ENCODE measurements around the gene SYVN1. TPM values are rescaled to one million over a fixed set of nuclear protein-coding genes. Genes with fewer than 3 reads are reported as not detected.

SYVN1 gene
- total RNA-seq, 1 experiment from 2014 or later, result 64.3 TPM

- in situ Hi-C loops (cut with HindIII; ENCODE audit: low pct_unique_long_range_greater_than_20kb, low sequenced_read_pairs), result no loop called here
- DNase-seq (ENCODE audit: low read depth, low spot score), result no peak
- Histone ChIP-seq H3K4me3 (ENCODE audit: low read depth in 2 of 2, low read length in 2 of 2) (peak overlapping the region; percentile 63 to 88), H3K9me3 (ENCODE audit: control insufficient read depth, insufficient read depth, low read depth, low read length) (no peaks in the 10 kb centered on the region), H3K36me3 (ENCODE audit: control insufficient read depth, insufficient read depth, low read length) (no peaks in the 10 kb centered on the region), H3K27me3 (ENCODE audit: control insufficient read depth, insufficient read depth, low read length) (no peaks in the 10 kb centered on the region), H3K27ac (ENCODE audit: low read length) (peak overlapping the region; percentile 80; the same call in 1 of the 2 replicates), H3K4me1 (ENCODE audit: control insufficient read depth, insufficient read depth, low read length) (peaks cover 8% of the 10 kb centered on the region)
- TF ChIP-seq CTCF (IDR thresholded peaks at IDR 0.05) (no peak), POLR2AphosphoS5 (IDR thresholded peaks at IDR 0.05; ENCODE audit: low read depth, low read length) (no peak), TCF7L2 (IDR thresholded peaks at IDR 0.05; ENCODE audit: low read depth, low read length) (no peak), SIN3A (IDR thresholded peaks at IDR 0.05; ENCODE audit: borderline replicate concordance, insufficient read depth, low read depth, low read length) (no peak)
- TF ChIP-seq, protein P1, sequence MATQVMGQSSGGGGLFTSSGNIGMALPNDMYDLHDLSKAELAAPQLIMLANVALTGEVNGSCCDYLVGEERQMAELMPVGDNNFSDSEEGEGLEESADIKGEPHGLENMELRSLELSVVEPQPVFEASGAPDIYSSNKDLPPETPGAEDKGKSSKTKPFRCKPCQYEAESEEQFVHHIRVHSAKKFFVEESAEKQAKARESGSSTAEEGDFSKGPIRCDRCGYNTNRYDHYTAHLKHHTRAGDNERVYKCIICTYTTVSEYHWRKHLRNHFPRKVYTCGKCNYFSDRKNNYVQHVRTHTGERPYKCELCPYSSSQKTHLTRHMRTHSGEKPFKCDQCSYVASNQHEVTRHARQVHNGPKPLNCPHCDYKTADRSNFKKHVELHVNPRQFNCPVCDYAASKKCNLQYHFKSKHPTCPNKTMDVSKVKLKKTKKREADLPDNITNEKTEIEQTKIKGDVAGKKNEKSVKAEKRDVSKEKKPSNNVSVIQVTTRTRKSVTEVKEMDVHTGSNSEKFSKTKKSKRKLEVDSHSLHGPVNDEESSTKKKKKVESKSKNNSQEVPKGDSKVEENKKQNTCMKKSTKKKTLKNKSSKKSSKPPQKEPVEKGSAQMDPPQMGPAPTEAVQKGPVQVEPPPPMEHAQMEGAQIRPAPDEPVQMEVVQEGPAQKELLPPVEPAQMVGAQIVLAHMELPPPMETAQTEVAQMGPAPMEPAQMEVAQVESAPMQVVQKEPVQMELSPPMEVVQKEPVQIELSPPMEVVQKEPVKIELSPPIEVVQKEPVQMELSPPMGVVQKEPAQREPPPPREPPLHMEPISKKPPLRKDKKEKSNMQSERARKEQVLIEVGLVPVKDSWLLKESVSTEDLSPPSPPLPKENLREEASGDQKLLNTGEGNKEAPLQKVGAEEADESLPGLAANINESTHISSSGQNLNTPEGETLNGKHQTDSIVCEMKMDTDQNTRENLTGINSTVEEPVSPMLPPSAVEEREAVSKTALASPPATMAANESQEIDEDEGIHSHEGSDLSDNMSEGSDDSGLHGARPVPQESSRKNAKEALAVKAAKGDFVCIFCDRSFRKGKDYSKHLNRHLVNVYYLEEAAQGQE (IDR thresholded peaks at IDR 0.05; ENCODE audit: insufficient read depth in 1 of 2, low read depth in 2 of 2, low read length in 1 of 2), result no peak
- ChIA-PET POLR2A (no interaction called here), CTCF (no interaction called here)
- BruUV-seq (replicated peaks), result TSS peak; percentile 50
- peak; percentile 4; the same call in 1 of the 2 replicates for ATAC-seq
- intact Hi-C loops (cut with micrococcal nuclease; ENCODE audit: unreplicated experiment), result no loop called here
Measured at GRCh38 chr11:65096926-65097325, 37.4 kb downstream of the SYVN1 start.

DNA sequence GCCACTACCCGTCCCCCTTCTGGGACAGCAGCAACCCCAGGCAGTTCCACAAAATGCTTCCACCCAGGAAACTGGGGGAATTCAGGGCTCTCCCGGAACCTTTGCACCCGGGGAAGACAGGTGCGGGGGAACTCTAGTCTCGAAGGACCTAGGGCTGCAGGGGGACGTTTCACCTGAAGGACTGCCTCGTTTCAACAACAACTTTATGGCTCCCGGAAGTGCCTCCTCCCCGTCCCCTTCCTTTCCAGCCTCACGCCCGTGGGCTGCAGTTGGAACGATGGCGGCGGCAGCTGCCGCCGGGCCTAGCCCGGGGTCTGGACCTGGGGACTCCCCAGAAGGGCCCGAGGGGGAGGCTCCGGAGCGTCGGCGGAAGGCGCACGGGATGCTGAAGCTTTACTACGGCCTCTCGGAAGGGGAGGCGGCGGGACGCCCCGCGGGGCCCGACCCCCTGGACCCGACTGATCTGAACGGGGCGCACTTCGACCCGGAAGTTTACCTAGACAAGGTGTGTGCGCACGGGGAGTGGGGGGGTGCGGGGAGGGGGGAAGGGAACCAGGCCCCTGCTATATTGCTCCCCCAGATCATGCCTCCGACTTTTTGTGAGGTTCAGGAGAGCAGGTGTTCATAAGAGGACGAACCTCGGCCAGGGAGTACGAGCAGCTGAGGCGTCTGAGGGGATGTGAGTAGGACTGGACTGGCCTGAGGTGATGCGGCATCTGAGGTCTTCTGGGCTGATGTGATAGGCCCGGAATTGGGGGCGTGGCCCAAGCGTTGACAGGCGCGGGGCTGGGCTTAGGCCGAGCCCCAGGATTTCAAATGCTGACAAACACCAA lies 38.1 kb downstream of the SYVN1 start, which contains the start of gene VPS51:
VPS51 (plus strand) TSS at position 241 of the 833 bp plus-strand sequence; CDS start at position 278, 37 bp downstream.
- DNase-seq (ENCODE audit: low read depth, low spot score), result no peak
- BruUV-seq (replicated peaks), result no TSS peak

More for the DNA sequence above, 38.1 kb downstream of the SYVN1 start, which contains the start of gene VPS51:
- H3K27ac ChIP-seq (ENCODE audit: low read length), result peak within 1 kb of the TSS; percentile 80
- H3K9me3 ChIP-seq (ENCODE audit: control insufficient read depth, insufficient read depth, low read depth, low read length), result no peaks in the 10 kb centered on the region
- peak; percentile 97 for ATAC-seq
- in situ Hi-C loops (cut with HindIII; ENCODE audit: low pct_unique_long_range_greater_than_20kb, low sequenced_read_pairs) (no loop called here), intact Hi-C loops (cut with micrococcal nuclease; ENCODE audit: unreplicated experiment) (no loop called here)
- H3K4me1 ChIP-seq (ENCODE audit: control insufficient read depth, insufficient read depth, low read length), result peaks cover 5% of the 10 kb centered on the region
- POLR2A ChIA-PET, result interaction anchor here (0.5 to 0.6 kb wide), 2 partner anchors 207 to 247 kb away, joined by 3 to 7 read pairs; no protein-coding TSS in a partner anchor
- peak within 1 kb of the TSS; percentile 63 to 88 for H3K4me3 ChIP-seq (ENCODE audit: low read depth in 2 of 2, low read length in 2 of 2)
- H3K36me3 ChIP-seq (ENCODE audit: control insufficient read depth, insufficient read depth, low read length), result no peaks in the 10 kb centered on the region
- CTCF ChIA-PET, result no interaction called here
- TF ChIP-seq TCF7L2 (IDR thresholded peaks at IDR 0.05; ENCODE audit: low read depth, low read length) (peak; percentile 78), CTCF (IDR thresholded peaks at IDR 0.05) (no peak), POLR2AphosphoS5 (IDR thresholded peaks at IDR 0.05; ENCODE audit: low read depth, low read length) (peak; percentile 81), SIN3A (IDR thresholded peaks at IDR 0.05; ENCODE audit: borderline replicate concordance, insufficient read depth, low read depth, low read length) (no peak; the same call in none of the 2 replicates)
- TF ChIP-seq, protein P1 (IDR thresholded peaks at IDR 0.05; ENCODE audit: insufficient read depth in 1 of 2, low read depth in 2 of 2, low read length in 1 of 2), result peak in 1 of 2 experiments; percentile 44; a peak in 1 of 4 replicates
- H3K27me3 ChIP-seq (ENCODE audit: control insufficient read depth, insufficient read depth, low read length), result no peaks in the 10 kb centered on the region
